Measurements from ENCODE around the gene TLCD3B.

- TF ChIP-seq EZH2 (IDR thresholded peaks at IDR 0.05; ENCODE audit: low read length, unreplicated experiment) = no peak
- TF ChIP-seq, protein P1, sequence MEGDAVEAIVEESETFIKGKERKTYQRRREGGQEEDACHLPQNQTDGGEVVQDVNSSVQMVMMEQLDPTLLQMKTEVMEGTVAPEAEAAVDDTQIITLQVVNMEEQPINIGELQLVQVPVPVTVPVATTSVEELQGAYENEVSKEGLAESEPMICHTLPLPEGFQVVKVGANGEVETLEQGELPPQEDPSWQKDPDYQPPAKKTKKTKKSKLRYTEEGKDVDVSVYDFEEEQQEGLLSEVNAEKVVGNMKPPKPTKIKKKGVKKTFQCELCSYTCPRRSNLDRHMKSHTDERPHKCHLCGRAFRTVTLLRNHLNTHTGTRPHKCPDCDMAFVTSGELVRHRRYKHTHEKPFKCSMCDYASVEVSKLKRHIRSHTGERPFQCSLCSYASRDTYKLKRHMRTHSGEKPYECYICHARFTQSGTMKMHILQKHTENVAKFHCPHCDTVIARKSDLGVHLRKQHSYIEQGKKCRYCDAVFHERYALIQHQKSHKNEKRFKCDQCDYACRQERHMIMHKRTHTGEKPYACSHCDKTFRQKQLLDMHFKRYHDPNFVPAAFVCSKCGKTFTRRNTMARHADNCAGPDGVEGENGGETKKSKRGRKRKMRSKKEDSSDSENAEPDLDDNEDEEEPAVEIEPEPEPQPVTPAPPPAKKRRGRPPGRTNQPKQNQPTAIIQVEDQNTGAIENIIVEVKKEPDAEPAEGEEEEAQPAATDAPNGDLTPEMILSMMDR (conservative IDR thresholded peaks at IDR 0.05; ENCODE audit: low read depth, low read length) = no peak
Observed at GRCh38 chr16:30075503-30076275, 44.6 kb upstream of the TLCD3B start, which contains the start of gene PPP4C.

Data from PC-3 (cell line).